ENCODE measurements around the gene WNT9B. TPM values are rescaled to one million over a fixed set of nuclear protein-coding genes. Genes with fewer than 3 reads are reported as not detected.
A peak's percentile ranks its signal among the peaks of the same experiment; 100 is the strongest.

Gene WNT9B
- total and polyA plus RNA-seq, 2 experiments from 2014 or later: 2.4 to 2.6 TPM

- no peaks in the 10 kb centered on the region for H3K36me3 ChIP-seq (replicated peaks; ENCODE audit: insufficient read depth, low read depth)
- no peak overlapping the region for H3K4me2 ChIP-seq
- no peak overlapping the region for H3K27ac ChIP-seq
- no peak for DNase-seq (ENCODE audit: low spot score)
- H3K9me2 ChIP-seq (replicated peaks; ENCODE audit: insufficient read depth): no peaks in the 10 kb centered on the region
- 78% methylated on average over 12 of the region's 12 CpGs for WGBS (ENCODE audit: low lambda C conversion rate, missing lambda C conversion rate)
- H2AFZ ChIP-seq: no peak overlapping the region
- peaks cover 69% of the 10 kb centered on the region for H3K27me3 ChIP-seq
- H3K4me3 ChIP-seq: no peak overlapping the region
- no peaks in the 10 kb centered on the region for H3K9me3 ChIP-seq (ENCODE audit: low read depth)
- H4K20me1 ChIP-seq (ENCODE audit: insufficient read depth, poor library complexity, severe bottlenecking): no peaks in the 10 kb centered on the region
- TF ChIP-seq, protein P1, sequence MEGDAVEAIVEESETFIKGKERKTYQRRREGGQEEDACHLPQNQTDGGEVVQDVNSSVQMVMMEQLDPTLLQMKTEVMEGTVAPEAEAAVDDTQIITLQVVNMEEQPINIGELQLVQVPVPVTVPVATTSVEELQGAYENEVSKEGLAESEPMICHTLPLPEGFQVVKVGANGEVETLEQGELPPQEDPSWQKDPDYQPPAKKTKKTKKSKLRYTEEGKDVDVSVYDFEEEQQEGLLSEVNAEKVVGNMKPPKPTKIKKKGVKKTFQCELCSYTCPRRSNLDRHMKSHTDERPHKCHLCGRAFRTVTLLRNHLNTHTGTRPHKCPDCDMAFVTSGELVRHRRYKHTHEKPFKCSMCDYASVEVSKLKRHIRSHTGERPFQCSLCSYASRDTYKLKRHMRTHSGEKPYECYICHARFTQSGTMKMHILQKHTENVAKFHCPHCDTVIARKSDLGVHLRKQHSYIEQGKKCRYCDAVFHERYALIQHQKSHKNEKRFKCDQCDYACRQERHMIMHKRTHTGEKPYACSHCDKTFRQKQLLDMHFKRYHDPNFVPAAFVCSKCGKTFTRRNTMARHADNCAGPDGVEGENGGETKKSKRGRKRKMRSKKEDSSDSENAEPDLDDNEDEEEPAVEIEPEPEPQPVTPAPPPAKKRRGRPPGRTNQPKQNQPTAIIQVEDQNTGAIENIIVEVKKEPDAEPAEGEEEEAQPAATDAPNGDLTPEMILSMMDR (IDR thresholded peaks at IDR 0.05; ENCODE audit: poor library complexity): no peak
- TF ChIP-seq EZH2phosphoT487 (IDR thresholded peaks at IDR 0.05; ENCODE audit: low read depth, severe bottlenecking, unreplicated experiment) (no peak), EZH2 (IDR thresholded peaks at IDR 0.05; ENCODE audit: borderline replicate concordance) (no peak)
- H3K4me1 ChIP-seq (ENCODE audit: insufficient read depth): peaks cover 12% of the 10 kb centered on the region
- H3K79me2 ChIP-seq: no peaks in the 10 kb centered on the region
Observed at GRCh38 chr17:46815474-46816353, 35.7 kb upstream of the WNT9B start.

GRCh38 chr17:46817151-46817900 is 34.1 kb upstream of the WNT9B start:
- H3K9me3 ChIP-seq (ENCODE audit: low read depth): no peaks in the 10 kb centered on the region
- H3K4me3 ChIP-seq: no peak overlapping the region
- H3K27ac ChIP-seq: no peak overlapping the region
- DNase-seq (ENCODE audit: low spot score): no peak
- H4K20me1 ChIP-seq (ENCODE audit: insufficient read depth, poor library complexity, severe bottlenecking): no peaks in the 10 kb centered on the region
- H3K4me2 ChIP-seq: peak overlapping the region; percentile 98
- H3K36me3 ChIP-seq (replicated peaks; ENCODE audit: insufficient read depth, low read depth): no peaks in the 10 kb centered on the region
- H3K9me2 ChIP-seq (replicated peaks; ENCODE audit: insufficient read depth): no peaks in the 10 kb centered on the region
- H3K27me3 ChIP-seq: peaks cover 85% of the 10 kb centered on the region
- 17% methylated on average over 22 of the region's 22 CpGs for WGBS (ENCODE audit: low lambda C conversion rate, missing lambda C conversion rate)
- TF ChIP-seq EZH2phosphoT487 (IDR thresholded peaks at IDR 0.05; ENCODE audit: low read depth, severe bottlenecking, unreplicated experiment) (no peak), EZH2 (IDR thresholded peaks at IDR 0.05; ENCODE audit: borderline replicate concordance) (no peak)
- TF ChIP-seq, protein P1 (IDR thresholded peaks at IDR 0.05; ENCODE audit: poor library complexity): no peak
- H2AFZ ChIP-seq: no peak overlapping the region
- peaks cover 12% of the 10 kb centered on the region for H3K4me1 ChIP-seq (ENCODE audit: insufficient read depth)
- no peaks in the 10 kb centered on the region for H3K79me2 ChIP-seq

- TF ChIP-seq, protein P1 (IDR thresholded peaks at IDR 0.05; ENCODE audit: poor library complexity): no peak
- peak; percentile 78 for TF ChIP-seq EZH2phosphoT487 (IDR thresholded peaks at IDR 0.05; ENCODE audit: low read depth, severe bottlenecking, unreplicated experiment)
- no peak overlapping the region for H3K4me3 ChIP-seq
- no peaks in the 10 kb centered on the region for H3K9me3 ChIP-seq (ENCODE audit: low read depth)
- 15% methylated on average over 5 of the region's 5 CpGs for WGBS (ENCODE audit: low lambda C conversion rate, missing lambda C conversion rate)
- peak overlapping the region; percentile 66 for H2AFZ ChIP-seq
- DNase-seq (ENCODE audit: low spot score): no peak
- peak overlapping the region; percentile 98 for H3K4me2 ChIP-seq
- H3K27ac ChIP-seq: no peak overlapping the region
- peaks cover 12% of the 10 kb centered on the region for H3K4me1 ChIP-seq (ENCODE audit: insufficient read depth)
- no peaks in the 10 kb centered on the region for H4K20me1 ChIP-seq (ENCODE audit: insufficient read depth, poor library complexity, severe bottlenecking)
- H3K79me2 ChIP-seq: no peaks in the 10 kb centered on the region
- peaks cover 89% of the 10 kb centered on the region for H3K27me3 ChIP-seq
- H3K9me2 ChIP-seq (replicated peaks; ENCODE audit: insufficient read depth): no peaks in the 10 kb centered on the region
- H3K36me3 ChIP-seq (replicated peaks; ENCODE audit: insufficient read depth, low read depth): no peaks in the 10 kb centered on the region
Observed at GRCh38 chr17:46817901-46818209, 33.5 kb upstream of the WNT9B start.

Data from hepatocyte (in vitro differentiated cells).